ENCODE results near the gene NCKAP1. TPM values are rescaled to one million over a fixed set of nuclear protein-coding genes. Genes with fewer than 3 reads are reported as not detected.

Gene NCKAP1
- 186 and 195 TPM in 2 replicates for total RNA-seq

DNA sequence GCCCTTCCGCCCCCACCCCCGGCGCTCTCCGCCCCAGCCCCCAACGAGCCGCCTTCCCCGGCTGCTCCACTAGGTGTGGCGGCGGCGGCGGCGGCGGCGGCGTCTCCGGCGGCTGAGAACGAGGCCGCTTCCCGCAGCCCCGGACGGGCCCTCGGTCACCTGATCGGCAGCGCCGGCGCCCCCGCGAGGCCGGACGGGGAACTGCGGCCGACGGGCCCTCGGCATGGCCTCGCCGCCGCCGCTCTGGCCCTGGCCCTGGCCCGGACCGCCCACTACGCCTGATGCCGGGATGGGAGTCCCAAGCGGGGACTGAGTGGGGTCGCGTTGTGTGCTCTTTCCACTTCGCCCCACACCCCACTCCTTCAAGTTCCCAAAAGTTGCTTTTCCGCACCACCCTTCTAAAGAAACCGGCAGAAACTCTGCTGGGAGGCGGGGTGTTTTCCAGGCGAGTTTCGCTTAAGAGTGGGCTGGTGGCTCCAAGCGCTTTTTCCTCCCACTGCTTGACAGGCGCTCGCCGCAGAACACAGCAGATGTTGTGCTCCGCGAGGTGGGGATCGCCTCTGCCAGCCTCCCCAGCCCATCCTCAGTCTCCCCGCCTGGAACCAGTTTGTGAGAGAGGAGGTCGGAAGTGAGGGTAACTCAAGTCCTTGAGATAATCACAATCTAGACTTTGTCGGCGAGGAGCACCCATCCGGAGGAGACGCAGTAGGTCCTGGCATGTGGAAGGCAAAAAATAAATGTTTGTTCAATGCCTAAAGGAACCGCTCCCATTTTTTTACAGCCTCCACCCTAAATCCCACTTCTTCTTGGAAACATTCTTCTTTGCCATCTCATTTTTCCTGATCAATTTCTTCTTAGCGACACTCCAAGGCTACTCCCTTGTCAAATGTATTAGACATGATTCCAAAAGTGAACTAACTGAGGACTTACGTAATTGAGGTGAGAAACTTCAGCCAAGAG, at the start of gene NCKAP1:
TSS of gene NCKAP1 (minus strand) at position 117 of the 960 bp plus-strand sequence. CDS start 358 bp downstream, outside the sequence.

GRCh38 chr2:183078464-183079138, 40.3 kb upstream of the NCKAP1 start, which contains the start of gene DUSP19:
DUSP19 (plus strand) TSS chr2:183078747; CDS start chr2:183078934, 187 bp downstream.

DNA sequence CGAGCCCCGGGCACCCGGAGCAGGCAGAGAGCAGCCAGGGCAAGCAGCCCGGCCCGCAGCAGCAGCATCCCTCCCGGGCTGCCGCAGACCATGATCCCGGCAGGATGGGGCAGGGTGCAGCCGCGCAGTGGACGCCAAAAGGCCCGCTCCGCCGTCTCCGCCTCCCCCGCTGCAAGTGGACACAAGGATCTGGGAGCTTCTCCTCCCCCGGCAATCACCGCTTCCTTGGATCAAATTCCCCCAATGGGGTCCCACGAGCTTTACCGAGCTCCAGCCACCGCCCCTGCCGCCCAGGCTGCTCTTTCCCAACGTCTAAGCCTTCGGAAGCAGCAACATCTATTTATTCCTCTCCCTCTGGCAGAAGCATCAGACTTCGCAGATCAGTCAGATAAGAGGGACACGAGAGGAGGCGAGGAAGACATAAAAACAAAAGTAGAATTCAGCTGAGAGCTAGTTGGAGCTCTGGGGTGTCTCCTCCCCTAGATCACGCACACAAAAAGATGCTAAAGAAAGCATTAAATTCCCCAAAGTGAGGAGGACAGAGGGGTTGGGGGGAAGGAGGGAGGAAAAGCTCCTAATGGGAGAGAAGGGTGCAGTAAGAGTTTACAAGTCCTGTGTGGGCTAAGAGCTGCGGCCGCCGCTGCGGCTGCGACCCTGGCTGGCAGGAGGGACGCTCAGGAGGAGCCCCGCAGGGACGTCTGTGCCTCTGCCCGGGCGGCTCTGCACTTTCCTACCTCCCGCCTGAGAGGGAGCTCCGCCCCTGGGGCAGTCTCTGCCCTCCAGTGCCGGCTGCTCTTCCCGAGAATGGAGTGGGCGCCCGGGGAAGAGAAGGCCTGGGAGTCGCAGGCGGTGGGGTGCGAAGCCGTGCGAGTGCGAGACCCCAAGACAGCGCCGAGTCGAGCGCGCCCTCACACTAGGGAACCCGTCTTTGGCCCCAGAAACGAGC, 171.5 kb downstream of the NCKAP1 start, which contains the start of gene FRZB:
TSS of gene FRZB (minus strand) at position 177 of the 946 bp plus-strand sequence. CDS start at position 92, 85 bp downstream.

Small RNAs within 50 kb of the gene (small RNA-seq; reads per million reads assigned to genes)
- not detected for gene RF00019
- gene RF00599, result not detected
- gene RNU6-1122P, result not detected

Other genes starting within 250 kb of the NCKAP1 start
- gene FRZB, start 171.8 kb downstream of the NCKAP1 start, total RNA-seq, result under 0.01 TPM in 1 of 2 replicates, not detected in the other
- gene DUSP19, start 40.3 kb upstream of the NCKAP1 start, total RNA-seq, result 2.5 and 2.6 TPM in 2 replicates
- gene NUP35, start 86.0 kb upstream of the NCKAP1 start, total RNA-seq, result 17.0 and 18.0 TPM in 2 replicates

Measured in vein endothelial cell (primary cell).